Neuronal stem cell (in vitro differentiated cells): ENCODE measurements around the gene HPCAL1.

ENCODE experiments used
- DNase-seq: peaks from one replicate; pipeline ENCODE4 v3.0.0-alpha.2; 2013; ENCODE audit warnings: low spot score
- H2AFZ ChIP-seq: one replicate; pipeline ENCODE4 v1.6.1; 2013; ENCODE audit warnings: mild to moderate bottlenecking, low read length, inconsistent platforms
- H2AK5ac ChIP-seq: 2 replicates; pipeline ENCODE4 v1.6.1; 2013; ENCODE audit warnings: low read depth, mild to moderate bottlenecking, inconsistent platforms, low read length, moderate library complexity, mixed read lengths
- H2BK120ac ChIP-seq: 2 replicates; pipeline ENCODE4 v1.6.1; 2013; ENCODE audit warnings: low read depth, mild to moderate bottlenecking, inconsistent platforms, low read length, moderate library complexity, mixed read lengths
- H2BK12ac ChIP-seq: one replicate; pipeline ENCODE4 v1.6.1; 2013; ENCODE audit warnings: low read length, inconsistent platforms
- H2BK15ac ChIP-seq: 2 replicates; pipeline ENCODE4 v1.6.1; 2013; ENCODE audit warnings: mild to moderate bottlenecking, low read length, inconsistent platforms, mixed read lengths
- H2BK5ac ChIP-seq: one replicate; pipeline ENCODE4 v1.6.1; 2013; ENCODE audit warnings: inconsistent platforms, mild to moderate bottlenecking, low read length, moderate library complexity
- H3K14ac ChIP-seq: one replicate; pipeline ENCODE4 v1.6.1; 2013; ENCODE audit warnings: low read length, inconsistent platforms
- H3K18ac ChIP-seq: 2 replicates; pipeline ENCODE4 v1.6.1; 2013; ENCODE audit warnings: low read length, inconsistent platforms
- H3K23ac ChIP-seq: 2 replicates; pipeline ENCODE4 v1.6.1; 2013; ENCODE audit warnings: low read depth, mild to moderate bottlenecking, mixed read lengths, low read length, inconsistent platforms; ENCODE audit not compliant: poor library complexity
- H3K27ac ChIP-seq: replicated peaks from 3 replicates; pipeline ENCODE4 v1.5.1; 2013; ENCODE audit warnings: low read length, inconsistent platforms
- H3K27me3 ChIP-seq, 3 experiments: 2 replicates each; pipeline ENCODE4 v1.6.1; 2013; ENCODE audit warnings: low read length in 3 of 3, mild to moderate bottlenecking in 2 of 3, inconsistent platforms in 1 of 3, low read depth in 1 of 3, mixed read lengths in 1 of 3, moderate library complexity in 1 of 3; ENCODE audit not compliant: control insufficient read depth in 3 of 3, insufficient read depth in 3 of 3
- H3K36me3 ChIP-seq, 2 donors: replicated peaks in 1 of 2; 2 replicates each; pipeline ENCODE4 v1.6.1; 2013; ENCODE audit warnings: low read length in 2 of 2; ENCODE audit not compliant: control insufficient read depth in 2 of 2, insufficient read depth in 2 of 2
- H3K4ac ChIP-seq: 2 replicates; pipeline ENCODE4 v1.6.1; 2013; ENCODE audit warnings: inconsistent platforms, mild to moderate bottlenecking, low read length, moderate library complexity
- H3K4me1 ChIP-seq, 2 donors: 1 replicate in 1 of 2; 2 replicates in 1 of 2; pipeline ENCODE4 v1.6.1; 2013; ENCODE audit warnings: low read length in 2 of 2, low read depth in 1 of 2; ENCODE audit not compliant: control insufficient read depth in 2 of 2, insufficient read depth in 1 of 2
- H3K4me2 ChIP-seq: one replicate; pipeline ENCODE4 v1.6.1; 2013; ENCODE audit warnings: mild to moderate bottlenecking, low read length, inconsistent platforms; ENCODE audit not compliant: insufficient read depth, poor library complexity, severe bottlenecking
- H3K4me3 ChIP-seq, 2 donors: 2 replicates each; pipeline ENCODE4 v1.5.1; 2013; ENCODE audit warnings: low read length in 2 of 2, mild to moderate bottlenecking in 2 of 2, inconsistent platforms in 1 of 2, moderate library complexity in 1 of 2
- H3K79me1 ChIP-seq: one replicate; pipeline ENCODE4 v1.6.1; 2013; ENCODE audit warnings: low read depth, mild to moderate bottlenecking, inconsistent platforms, low read length, moderate library complexity
- H3K9ac ChIP-seq: one replicate; pipeline ENCODE4 v1.6.1; 2013; ENCODE audit warnings: mild to moderate bottlenecking, low read depth, low read length, inconsistent platforms; ENCODE audit not compliant: poor library complexity
- H3K9me3 ChIP-seq, 2 donors: replicated peaks in 1 of 2; 2 replicates each; pipeline versions ENCODE3 to v1.6.1; 2013; ENCODE audit warnings: low read length in 2 of 2, mild to moderate bottlenecking in 2 of 2, inconsistent platforms in 1 of 2, low read depth in 1 of 2, mixed read lengths in 1 of 2, moderate library complexity in 1 of 2; ENCODE audit not compliant: control insufficient read depth in 2 of 2, insufficient read depth in 1 of 2
- H4K8ac ChIP-seq: one replicate; pipeline ENCODE4 v1.6.1; 2013; ENCODE audit warnings: low read depth, mild to moderate bottlenecking, inconsistent platforms, low read length, moderate library complexity
- H4K91ac ChIP-seq: one replicate; pipeline ENCODE4 v1.6.1; 2013; ENCODE audit warnings: low read length, low read depth, mild to moderate bottlenecking, inconsistent platforms; ENCODE audit not compliant: poor library complexity
- WGBS, 2 donors: extraction: QIAGEN DNeasy Blood & Tissue Kit; methylation state at CpG; one replicate each; pipeline ENCODE4 v1.1.7; 2013; ENCODE audit warnings: missing lambda C conversion rate in 2 of 2, mixed read lengths in 1 of 2; ENCODE audit not compliant: insufficient read length in 2 of 2, insufficient replicate concordance in 1 of 2; ENCODE audit errors: extremely low coverage in 2 of 2; 5-methylcytosine and 5-hydroxymethylcytosine counted together

Gene HPCAL1

GRCh38 chr2:10367472-10368439, 65.1 kb downstream of the HPCAL1 start:
- Histone ChIP-seq H3K4ac (no peak overlapping the region), H3K27me3 (peaks cover 0 to 2% (median 0%) of the 10 kb centered on the region in 3 experiments), H2AFZ (no peak overlapping the region), H3K4me2 (no peak overlapping the region), H3K79me1 (peaks cover under 1% of the 10 kb centered on the region), H2BK5ac (no peak overlapping the region), H3K4me3 (peak overlapping the region in 1 of 2 donors; percentile 71), H3K9me3 (peaks cover 0 to 4% of the 10 kb centered on the region in 2 donors), H3K23ac (peak overlapping the region; percentile 1), H3K9ac (no peak overlapping the region), H3K36me3 (no peaks in the 10 kb centered on the region), H3K27ac (no peak overlapping the region), H2BK120ac (no peak overlapping the region), H2AK5ac (no peak overlapping the region), H3K18ac (no peak overlapping the region), H3K14ac (no peak overlapping the region), H2BK12ac (peak overlapping the region; percentile 75), H2BK15ac (no peak overlapping the region), H4K8ac (no peak overlapping the region), H4K91ac (no peak overlapping the region), H3K4me1 (peaks cover 8 to 16% of the 10 kb centered on the region in 2 donors)
- DNase-seq, result no peak
- no CpG with 5 or more reads among the region's 16 CpGs for WGBS, 2 donors

- no peak overlapping the region for H2BK5ac ChIP-seq
Measured at GRCh38 chr2:10368491-10369231, 66.0 kb downstream of the HPCAL1 start.

DNA sequence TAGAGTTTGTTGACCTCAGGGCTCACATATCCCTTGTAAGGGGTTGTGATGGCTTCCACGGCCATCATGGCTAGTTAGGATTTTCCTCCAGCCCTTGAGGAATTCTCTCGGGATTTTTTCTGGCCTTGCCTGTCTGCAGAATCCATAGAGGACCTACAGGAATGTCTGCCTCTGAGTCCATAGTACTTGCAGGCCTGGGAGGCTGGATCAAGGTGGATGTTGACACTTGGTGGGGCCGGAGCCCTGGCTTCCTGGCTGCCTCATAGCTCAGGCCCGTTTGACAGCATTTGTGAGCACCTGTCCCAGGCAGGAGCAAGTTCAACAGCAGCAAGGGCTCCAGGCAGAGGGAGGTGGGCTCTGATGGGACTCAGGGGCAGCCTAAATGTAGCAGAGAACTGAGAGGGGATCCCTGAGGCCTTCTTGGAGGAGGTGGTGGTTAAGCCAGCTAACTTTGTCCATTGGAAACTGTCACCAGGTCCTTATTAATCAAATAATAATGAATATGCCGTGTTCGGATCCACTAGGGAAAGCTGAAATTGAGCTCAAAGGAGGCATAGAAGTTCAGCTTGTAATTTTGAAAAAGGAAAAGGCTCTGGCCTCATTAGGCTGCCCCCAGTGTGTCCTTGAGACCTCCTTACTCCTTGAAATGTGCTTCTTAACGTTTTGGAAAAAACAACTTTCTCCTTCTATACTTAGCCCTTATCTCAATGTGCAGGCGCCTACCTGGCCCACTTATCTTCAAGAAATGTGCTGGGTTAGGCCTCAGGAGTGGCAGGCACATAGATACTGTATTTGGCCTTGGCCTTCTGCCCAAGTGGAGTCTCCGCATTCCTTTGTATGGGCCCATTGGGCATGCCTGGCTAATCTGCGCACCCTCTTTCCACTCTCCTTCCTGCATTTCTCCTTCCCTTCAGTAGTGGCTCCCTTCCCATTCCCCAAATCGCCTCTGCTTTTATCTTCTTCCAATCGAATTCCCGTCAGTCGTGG, 66.9 kb downstream of the HPCAL1 start:
- peaks cover 8 to 15% of the 10 kb centered on the region in 2 donors for H3K4me1 ChIP-seq
- peaks cover 3% of the 10 kb centered on the region for H3K79me1 ChIP-seq
- no peak overlapping the region for H4K8ac ChIP-seq
- no peaks in the 10 kb centered on the region for H3K36me3 ChIP-seq
- H3K18ac ChIP-seq, result peak overlapping the region; percentile 39
- WGBS, 2 donors, result no CpG with 5 or more reads among the region's 14 CpGs
- H3K27ac ChIP-seq, result no peak overlapping the region
- H2BK5ac ChIP-seq, result no peak overlapping the region
- no peak overlapping the region for H2AK5ac ChIP-seq
- H2BK12ac ChIP-seq, result no peak overlapping the region
- H3K4ac ChIP-seq, result no peak overlapping the region
- no peak overlapping the region for H4K91ac ChIP-seq
- peaks cover 0 to 4% of the 10 kb centered on the region in 2 donors for H3K9me3 ChIP-seq
- H2BK15ac ChIP-seq, result no peak overlapping the region
- DNase-seq, result no peak
- no peak overlapping the region for H3K4me2 ChIP-seq
- H2BK120ac ChIP-seq, result no peak overlapping the region
- no peak overlapping the region for H3K14ac ChIP-seq
- H3K9ac ChIP-seq, result no peak overlapping the region
- H3K27me3 ChIP-seq, result peaks cover 0 to 2% (median 0%) of the 10 kb centered on the region in 3 experiments
- no peak overlapping the region for H2AFZ ChIP-seq
- no peak overlapping the region for H3K23ac ChIP-seq
- H3K4me3 ChIP-seq, result no peak overlapping the region

More at GRCh38 chr2:10368491-10369231, 66.0 kb downstream of the HPCAL1 start:
- Histone ChIP-seq H3K9ac (no peak overlapping the region), H3K27me3 (peaks cover 0 to 2% (median 0%) of the 10 kb centered on the region in 3 experiments), H3K9me3 (peaks cover 0 to 4% of the 10 kb centered on the region in 2 donors), H3K4me1 (peaks cover 8 to 15% of the 10 kb centered on the region in 2 donors), H3K23ac (no peak overlapping the region), H2AK5ac (no peak overlapping the region), H2BK12ac (no peak overlapping the region), H4K91ac (no peak overlapping the region), H3K4me3 (no peak overlapping the region), H3K18ac (peak overlapping the region; percentile 31), H3K79me1 (peaks cover 3% of the 10 kb centered on the region), H4K8ac (no peak overlapping the region), H3K4ac (no peak overlapping the region), H3K4me2 (no peak overlapping the region), H2BK15ac (no peak overlapping the region), H2AFZ (no peak overlapping the region), H3K36me3 (no peaks in the 10 kb centered on the region), H2BK120ac (no peak overlapping the region), H3K14ac (no peak overlapping the region), H3K27ac (no peak overlapping the region)
- no peak for DNase-seq
- WGBS, 2 donors, result no CpG with 5 or more reads among the region's 24 CpGs
